ENCODE data around the gene SPOCK1. TPM values are rescaled to one million over a fixed set of nuclear protein-coding genes. Genes with fewer than 3 reads are reported as not detected.
A peak's percentile ranks its signal among the peaks of the same experiment; 100 is the strongest.
"Not testable (repeated sequence)": the region's sequence is repeated elsewhere in the genome, so short reads cannot be mapped to it uniquely, and the experiment has no call there.

Gene SPOCK1
- polyA plus RNA-seq, 1 donor = 6.3 TPM

- no peak for DNase-seq
- peaks cover 26% of the 10 kb centered on the region for H3K4me1 ChIP-seq (ENCODE audit: control insufficient read depth, insufficient read depth, low read length)
Measured at GRCh38 chr5:137262818-137263217, 236.3 kb downstream of the SPOCK1 start.

GRCh38 chr5:137260820-137261695 is 238.1 kb downstream of the SPOCK1 start:
- no peaks in the 10 kb centered on the region for H3K27me3 ChIP-seq (ENCODE audit: control insufficient read depth, insufficient read depth, low read length)
- no peak overlapping the region for H3K27ac ChIP-seq (ENCODE audit: low read length)
- no peaks in the 10 kb centered on the region for H3K36me3 ChIP-seq (ENCODE audit: control insufficient read depth, insufficient read depth, low read length)
- DNase-seq = no peak
- H3K4me1 ChIP-seq (ENCODE audit: control insufficient read depth, insufficient read depth, low read length) = peaks cover 21% of the 10 kb centered on the region
- no peaks in the 10 kb centered on the region for H3K9me3 ChIP-seq (ENCODE audit: control insufficient read depth, low read depth, low read length)
- 80% methylated on average over 3 of the region's 5 CpGs for WGBS (ENCODE audit: insufficient coverage, low lambda C conversion rate)
- H3K4me3 ChIP-seq (ENCODE audit: low read length) = no peak overlapping the region

More at GRCh38 chr5:137262818-137263217, 236.3 kb downstream of the SPOCK1 start:
- Histone ChIP-seq H3K36me3 (ENCODE audit: control insufficient read depth, insufficient read depth, low read length) (no peaks in the 10 kb centered on the region), H3K4me3 (ENCODE audit: low read length) (no peak overlapping the region), H3K27ac (ENCODE audit: low read length) (peak overlapping the region; percentile 50), H3K27me3 (ENCODE audit: control insufficient read depth, insufficient read depth, low read length) (no peaks in the 10 kb centered on the region), H3K9me3 (ENCODE audit: control insufficient read depth, low read depth, low read length) (no peaks in the 10 kb centered on the region)

DNA sequence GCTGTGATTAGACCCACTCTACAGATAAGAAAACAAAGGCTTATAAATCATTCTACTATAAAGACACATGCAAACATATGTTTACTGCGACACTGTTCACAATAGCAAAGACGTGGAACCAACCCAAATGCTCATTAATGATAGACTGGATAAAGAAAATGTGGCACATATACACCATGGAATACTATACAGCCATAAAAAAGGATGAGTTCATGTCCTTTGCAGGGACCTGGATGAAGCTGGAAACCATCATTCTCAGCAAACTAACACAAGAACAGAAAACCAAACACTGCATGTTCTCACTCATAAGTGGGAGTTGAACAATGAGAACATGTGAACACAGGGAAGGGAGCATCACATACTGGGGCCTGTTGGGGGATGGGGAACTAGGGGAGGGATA is 240.0 kb downstream of the SPOCK1 start:
- not testable (repeated sequence) for H3K36me3 ChIP-seq (ENCODE audit: control insufficient read depth, insufficient read depth, low read length); H3K9me3 ChIP-seq (ENCODE audit: control insufficient read depth, low read depth, low read length); H3K27ac ChIP-seq (ENCODE audit: low read length); DNase-seq; H3K4me3 ChIP-seq (ENCODE audit: low read length); H3K27me3 ChIP-seq (ENCODE audit: control insufficient read depth, insufficient read depth, low read length)
- peaks cover 13% of the 10 kb centered on the region for H3K4me1 ChIP-seq (ENCODE audit: control insufficient read depth, insufficient read depth, low read length)
- no CpG with 5 or more reads among the region's 2 CpGs for WGBS (ENCODE audit: insufficient coverage, low lambda C conversion rate)

DNA sequence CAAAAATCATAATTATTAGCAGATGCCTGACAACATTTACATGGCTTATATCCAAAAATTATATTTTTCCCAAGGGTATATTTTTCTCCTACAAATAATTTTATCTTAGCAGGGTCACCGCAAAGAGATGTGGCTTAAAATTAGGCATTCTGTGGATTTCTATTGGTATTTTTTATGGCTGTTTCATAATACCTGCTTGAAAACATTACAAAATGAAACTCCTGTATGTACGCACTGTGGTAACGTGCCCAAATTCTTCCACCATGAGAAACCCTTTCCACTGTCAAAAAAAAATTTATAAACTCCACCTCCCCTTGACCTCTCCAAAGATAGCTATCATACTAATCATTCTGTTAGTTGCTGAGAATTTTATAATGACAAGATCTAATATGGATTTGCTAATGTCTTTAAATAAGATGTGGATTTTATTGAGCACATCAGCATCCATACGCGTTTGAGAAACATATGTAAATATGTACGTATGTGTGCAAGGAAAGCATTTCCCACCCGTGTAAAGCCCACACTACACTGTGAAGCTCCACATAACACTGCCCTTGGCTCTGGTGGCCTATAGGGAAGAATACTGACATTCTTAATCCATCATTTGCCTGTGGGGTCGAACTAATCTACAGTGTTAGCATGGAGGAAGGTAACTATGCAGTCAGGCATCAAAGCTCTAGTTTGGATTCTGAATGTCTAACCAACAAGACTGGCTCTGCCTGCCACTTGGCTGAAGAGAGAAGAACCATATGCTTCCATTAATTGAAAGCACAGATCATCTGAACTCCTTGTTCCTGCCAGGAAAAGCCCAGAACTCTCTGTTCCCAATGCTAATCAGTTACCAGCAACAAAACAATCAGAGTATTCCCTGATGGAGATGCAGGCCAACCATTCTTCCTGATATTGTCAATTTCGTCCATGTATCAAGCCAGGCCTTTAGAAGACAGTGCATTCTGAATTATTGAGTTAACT is 244.7 kb downstream of the SPOCK1 start:
- Histone ChIP-seq H3K4me3 (ENCODE audit: low read length) (no peak overlapping the region), H3K9me3 (ENCODE audit: control insufficient read depth, low read depth, low read length) (no peaks in the 10 kb centered on the region), H3K4me1 (ENCODE audit: control insufficient read depth, insufficient read depth, low read length) (no peaks in the 10 kb centered on the region), H3K27me3 (ENCODE audit: control insufficient read depth, insufficient read depth, low read length) (no peaks in the 10 kb centered on the region), H3K27ac (ENCODE audit: low read length) (no peak overlapping the region), H3K36me3 (ENCODE audit: control insufficient read depth, insufficient read depth, low read length) (no peaks in the 10 kb centered on the region)
- WGBS (ENCODE audit: insufficient coverage, low lambda C conversion rate) = 100% methylated on average over 1 of the region's 9 CpGs
- no peak for DNase-seq

DNA sequence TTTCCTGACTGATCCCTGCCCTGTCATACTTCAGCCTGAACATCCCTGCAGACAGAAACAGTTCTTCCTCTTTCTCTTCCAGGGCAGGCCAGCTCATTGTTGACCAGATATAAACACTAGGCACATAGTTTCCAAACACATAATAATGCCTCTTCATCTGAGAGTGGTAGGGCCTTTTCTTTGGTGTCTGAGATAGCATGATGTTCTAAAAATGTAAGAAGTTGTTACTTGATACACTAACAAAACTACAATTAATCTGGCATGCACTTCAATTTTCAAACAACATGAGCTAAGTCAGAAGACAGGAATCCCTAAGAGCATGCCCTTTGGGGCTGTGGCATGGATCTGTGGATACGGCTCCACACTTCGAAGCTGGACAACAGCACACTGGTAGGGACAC is 246.6 kb downstream of the SPOCK1 start:
- H3K9me3 ChIP-seq (ENCODE audit: control insufficient read depth, low read depth, low read length) = no peaks in the 10 kb centered on the region
- H3K27me3 ChIP-seq (ENCODE audit: control insufficient read depth, insufficient read depth, low read length) = no peaks in the 10 kb centered on the region
- H3K27ac ChIP-seq (ENCODE audit: low read length) = no peak overlapping the region
- DNase-seq = peak in 1 of 2 donors; percentile 26
- no peak overlapping the region for H3K4me3 ChIP-seq (ENCODE audit: low read length)
- no peaks in the 10 kb centered on the region for H3K36me3 ChIP-seq (ENCODE audit: control insufficient read depth, insufficient read depth, low read length)
- WGBS (ENCODE audit: insufficient coverage, low lambda C conversion rate) = no CpG with 5 or more reads among the region's 2 CpGs
- H3K4me1 ChIP-seq (ENCODE audit: control insufficient read depth, insufficient read depth, low read length) = no peaks in the 10 kb centered on the region

GRCh38 chr5:137250421-137250820 is 248.7 kb downstream of the SPOCK1 start:
- Histone ChIP-seq H3K27me3 (ENCODE audit: control insufficient read depth, insufficient read depth, low read length) (no peaks in the 10 kb centered on the region), H3K36me3 (ENCODE audit: control insufficient read depth, insufficient read depth, low read length) (no peaks in the 10 kb centered on the region), H3K4me1 (ENCODE audit: control insufficient read depth, insufficient read depth, low read length) (no peaks in the 10 kb centered on the region), H3K4me3 (ENCODE audit: low read length) (no peak overlapping the region), H3K27ac (ENCODE audit: low read length) (no peak overlapping the region), H3K9me3 (ENCODE audit: control insufficient read depth, low read depth, low read length) (no peaks in the 10 kb centered on the region)
- no CpG with 5 or more reads among the region's 6 CpGs for WGBS (ENCODE audit: insufficient coverage, low lambda C conversion rate)
- no peak for DNase-seq

DNA sequence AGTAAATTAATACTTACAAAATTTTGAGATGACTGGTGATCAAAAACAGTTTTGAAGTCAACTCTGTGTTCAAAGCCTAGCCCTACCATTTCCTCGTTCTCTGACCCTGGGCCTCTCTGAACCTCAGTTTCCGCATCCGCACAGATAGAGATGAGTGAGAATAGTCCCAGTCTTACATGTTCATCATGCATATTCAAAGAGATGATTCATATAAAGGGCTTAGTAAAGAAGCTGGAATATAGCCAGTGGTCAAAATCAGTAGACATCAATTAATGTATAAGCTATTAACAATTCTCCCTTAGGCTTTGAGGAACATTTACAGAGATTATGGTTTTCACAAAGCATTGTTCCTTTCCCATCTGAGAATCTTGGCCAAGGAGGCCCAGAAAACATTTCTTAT is 250.6 kb downstream of the SPOCK1 start:
- H3K9me3 ChIP-seq (ENCODE audit: control insufficient read depth, low read depth, low read length) = no peaks in the 10 kb centered on the region
- no CpG with 5 or more reads among the region's 3 CpGs for whole genome bisulfite sequencing (ENCODE audit: insufficient coverage, low lambda C conversion rate)
- H3K36me3 ChIP-seq (ENCODE audit: control insufficient read depth, insufficient read depth, low read length) = no peaks in the 10 kb centered on the region
- no peaks in the 10 kb centered on the region for H3K4me1 ChIP-seq (ENCODE audit: control insufficient read depth, insufficient read depth, low read length)
- H3K27me3 ChIP-seq (ENCODE audit: control insufficient read depth, insufficient read depth, low read length) = no peaks in the 10 kb centered on the region
- no peak overlapping the region for H3K4me3 ChIP-seq (ENCODE audit: low read length)
- no peak for DNase-seq
- H3K27ac ChIP-seq (ENCODE audit: low read length) = no peak overlapping the region

GRCh38 chr5:137245438-137245837 is 253.7 kb downstream of the SPOCK1 start:
- Histone ChIP-seq H3K4me1 (ENCODE audit: control insufficient read depth, insufficient read depth, low read length) (no peaks in the 10 kb centered on the region), H3K27me3 (ENCODE audit: control insufficient read depth, insufficient read depth, low read length) (no peaks in the 10 kb centered on the region), H3K36me3 (ENCODE audit: control insufficient read depth, insufficient read depth, low read length) (no peaks in the 10 kb centered on the region), H3K4me3 (ENCODE audit: low read length) (no peak overlapping the region), H3K9me3 (ENCODE audit: control insufficient read depth, low read depth, low read length) (no peaks in the 10 kb centered on the region), H3K27ac (ENCODE audit: low read length) (no peak overlapping the region)
- no peak for DNase-seq
- no CpG with 5 or more reads among the region's 2 CpGs for WGBS (ENCODE audit: insufficient coverage, low lambda C conversion rate)

- no peak for DNase-seq
- H3K4me1 ChIP-seq (ENCODE audit: control insufficient read depth, insufficient read depth, low read length) = no peaks in the 10 kb centered on the region
- H3K27ac ChIP-seq (ENCODE audit: low read length) = no peak overlapping the region
- no peaks in the 10 kb centered on the region for H3K9me3 ChIP-seq (ENCODE audit: control insufficient read depth, low read depth, low read length)
- no peaks in the 10 kb centered on the region for H3K27me3 ChIP-seq (ENCODE audit: control insufficient read depth, insufficient read depth, low read length)
- no CpG with 5 or more reads among the region's 2 CpGs for WGBS (ENCODE audit: insufficient coverage, low lambda C conversion rate)
- H3K36me3 ChIP-seq (ENCODE audit: control insufficient read depth, insufficient read depth, low read length) = no peaks in the 10 kb centered on the region
- H3K4me3 ChIP-seq (ENCODE audit: low read length) = no peak overlapping the region
Measured at GRCh38 chr5:137240285-137240684, 258.8 kb downstream of the SPOCK1 start.

GRCh38 chr5:137236849-137237507 is 262.1 kb downstream of the SPOCK1 start:
- WGBS (ENCODE audit: insufficient coverage, low lambda C conversion rate) = no CpG with 5 or more reads among the region's 5 CpGs
- H3K27me3 ChIP-seq (ENCODE audit: control insufficient read depth, insufficient read depth, low read length) = no peaks in the 10 kb centered on the region
- H3K36me3 ChIP-seq (ENCODE audit: control insufficient read depth, insufficient read depth, low read length) = no peaks in the 10 kb centered on the region
- H3K27ac ChIP-seq (ENCODE audit: low read length) = no peak overlapping the region
- H3K4me1 ChIP-seq (ENCODE audit: control insufficient read depth, insufficient read depth, low read length) = no peaks in the 10 kb centered on the region
- H3K9me3 ChIP-seq (ENCODE audit: control insufficient read depth, low read depth, low read length) = no peaks in the 10 kb centered on the region
- no peak for DNase-seq
- no peak overlapping the region for H3K4me3 ChIP-seq (ENCODE audit: low read length)
